CMK (cell line): Measurements from ENCODE around the gene LIPG.
"Not testable (repeated sequence)": the region's sequence is repeated elsewhere in the genome, so short reads cannot be mapped to it uniquely, and the experiment has no call there.

ENCODE experiments used
- DNase-seq: peaks from one replicate; pipeline ENCODE4 v3.0.0-alpha.2; 2010; ENCODE audit warnings: low read depth

Gene LIPG

GRCh38 chr18:49561289-49562193 is at the start of gene LIPG:
Gene LIPG, plus strand, starts transcription at chr18:49562057. Its CDS starts 252 bp downstream, at chr18:49562309.
- no peak for DNase-seq

- DNase-seq, result not testable (repeated sequence)
Observed at GRCh38 chr18:49512876-49513275, 49.0 kb upstream of the LIPG start.

- DNase-seq, result no peak
Observed at GRCh38 chr18:49514577-49514976, 47.3 kb upstream of the LIPG start.

- DNase-seq, result not testable (repeated sequence)
Observed at GRCh38 chr18:49515003-49515402, 46.9 kb upstream of the LIPG start.

- no peak for DNase-seq
Observed at GRCh38 chr18:49515516-49515915, 46.3 kb upstream of the LIPG start.

- DNase-seq, result no peak
Observed at GRCh38 chr18:49517483-49517882, 44.4 kb upstream of the LIPG start.

GRCh38 chr18:49519101-49519971 is 42.5 kb upstream of the LIPG start:
- DNase-seq, result no peak

GRCh38 chr18:49520661-49521145 is 41.2 kb upstream of the LIPG start:
- DNase-seq, result no peak

- DNase-seq, result no peak
Observed at GRCh38 chr18:49521216-49521835, 40.5 kb upstream of the LIPG start.

GRCh38 chr18:49523580-49524093 is 38.2 kb upstream of the LIPG start:
- DNase-seq, result not testable (repeated sequence)

GRCh38 chr18:49524349-49524748 is 37.5 kb upstream of the LIPG start:
- DNase-seq, result no peak

- no peak for DNase-seq
Observed at GRCh38 chr18:49524951-49525350, 36.9 kb upstream of the LIPG start.

GRCh38 chr18:49525981-49526380 is 35.9 kb upstream of the LIPG start:
- DNase-seq, result no peak

GRCh38 chr18:49527631-49528327 is 34.1 kb upstream of the LIPG start:
- DNase-seq, result no peak

GRCh38 chr18:49529596-49529995 is 32.3 kb upstream of the LIPG start:
- DNase-seq, result no peak

GRCh38 chr18:49531678-49532153 is 30.1 kb upstream of the LIPG start:
- DNase-seq, result no peak

- no peak for DNase-seq
Observed at GRCh38 chr18:49534846-49535601, 26.8 kb upstream of the LIPG start.

- no peak for DNase-seq
Observed at GRCh38 chr18:49537232-49537896, 24.5 kb upstream of the LIPG start.

- no peak for DNase-seq
Observed at GRCh38 chr18:49544362-49544761, 17.5 kb upstream of the LIPG start.

- no peak for DNase-seq
Observed at GRCh38 chr18:49546278-49546677, 15.6 kb upstream of the LIPG start.
